Renal pelvis (tissue), 4 donors: ENCODE data around the gene UGT2B7. TPM values are rescaled to one million over a fixed set of nuclear protein-coding genes. Genes with fewer than 3 reads are reported as not detected.

ENCODE experiments used
- DNase-seq: peaks from one replicate; pipeline ENCODE4 v3.0.0-alpha.2; 2013
- polyA plus RNA-seq, 3 donors: library from polyadenylated mRNA; unstranded; fragments of 120-200 nt; gene quantifications; one replicate each; pipeline ENCODE4 v1.2.1, GENCODE V29; 2013; ENCODE audit not compliant: insufficient read length in 3 of 3

The UGT2B7 gene
- polyA plus RNA-seq, 3 donors = 78.0 to 102 (median 87.8) TPM

GRCh38 chr4:69134471-69134870 is 38.2 kb downstream of the UGT2B7 start:
- no peak for DNase-seq

- no peak for DNase-seq
Measured at GRCh38 chr4:69141320-69141719, 45.0 kb downstream of the UGT2B7 start.

GRCh38 chr4:69147334-69147733 is 51.1 kb downstream of the UGT2B7 start:
- no peak for DNase-seq

GRCh38 chr4:69154021-69154420 is 57.7 kb downstream of the UGT2B7 start:
- no peak for DNase-seq

GRCh38 chr4:69156913-69157312 is 60.6 kb downstream of the UGT2B7 start:
- DNase-seq = no peak

Other genes starting within 250 kb of the UGT2B7 start
- 100 to 1,000 TPM in 2 of 3 donors, 10 to 100 TPM in 1; 53.2 to 115 (median 110) TPM for gene UGT2A3, start 144.7 kb upstream of the UGT2B7 start, polyA plus RNA-seq
- gene UGT2B11, start 118.3 kb downstream of the UGT2B7 start, polyA plus RNA-seq = 1 to 10 TPM in 2 of 3 donors, under 1 TPM in 1; 0.30 to 5.1 (median 4.6) TPM
- under 1 TPM in 2 of 3 donors, not detected in 1; 0.07 to 0.21 TPM for gene UGT2B28, start 184.0 kb downstream of the UGT2B7 start, polyA plus RNA-seq